HEK293 (cell line): ENCODE measurements around the gene ADSL.

ENCODE experiments used
- CTCF ChIP-seq: fragments of 450-650 bp; formaldehyde crosslinking; IDR thresholded peaks from 2 replicates; pipeline ENCODE4 v1.5.1; 2016; ENCODE audit warnings: missing biosample characterization, missing genetic modification characterization
- REST ChIP-seq: fragments of 450-650 bp; formaldehyde crosslinking; IDR thresholded peaks from 2 replicates; pipeline ENCODE4 v1.5.1; 2016; ENCODE audit warnings: missing biosample characterization, missing genetic modification characterization
- ZBTB44 ChIP-seq: fragments of 450-650 bp; IDR thresholded peaks from 2 replicates; pipeline ENCODE4 v1.5.1; 2018; ENCODE audit warnings: missing biosample characterization, mild to moderate bottlenecking, missing genetic modification characterization
- ZFP69B ChIP-seq: fragments of 450-650 bp; formaldehyde crosslinking; IDR thresholded peaks from 2 replicates; pipeline ENCODE4 v1.5.1; 2016; ENCODE audit warnings: missing biosample characterization, missing genetic modification characterization
- TF ChIP-seq, protein P1 (sequence below): fragments of 450-650 bp; formaldehyde crosslinking; IDR thresholded peaks from 2 replicates; pipeline ENCODE4 v1.5.1; 2017; ENCODE audit warnings: missing biosample characterization, mild to moderate bottlenecking, missing genetic modification characterization, moderate library complexity

GRCh38 chr22:40347300-40347699 lies 1.0 kb downstream of the ADSL start:
- TF ChIP-seq ZBTB44 (tag by site-specific recombination), result no peak
- TF ChIP-seq, protein P1, sequence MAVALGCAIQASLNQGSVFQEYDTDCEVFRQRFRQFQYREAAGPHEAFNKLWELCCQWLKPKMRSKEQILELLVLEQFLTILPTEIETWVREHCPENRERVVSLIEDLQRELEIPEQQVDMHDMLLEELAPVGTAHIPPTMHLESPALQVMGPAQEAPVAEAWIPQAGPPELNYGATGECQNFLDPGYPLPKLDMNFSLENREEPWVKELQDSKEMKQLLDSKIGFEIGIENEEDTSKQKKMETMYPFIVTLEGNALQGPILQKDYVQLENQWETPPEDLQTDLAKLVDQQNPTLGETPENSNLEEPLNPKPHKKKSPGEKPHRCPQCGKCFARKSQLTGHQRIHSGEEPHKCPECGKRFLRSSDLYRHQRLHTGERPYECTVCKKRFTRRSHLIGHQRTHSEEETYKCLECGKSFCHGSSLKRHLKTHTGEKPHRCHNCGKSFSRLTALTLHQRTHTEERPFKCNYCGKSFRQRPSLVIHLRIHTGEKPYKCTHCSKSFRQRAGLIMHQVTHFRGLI (tag by site-specific recombination), result no peak
- TF ChIP-seq CTCF (tag by site-specific recombination), result no peak
- no peak for TF ChIP-seq REST (tag by site-specific recombination)
- no peak for TF ChIP-seq ZFP69B (tag by site-specific recombination)
